ENCODE results near the gene CDX4.

The CDX4 gene, protein sequence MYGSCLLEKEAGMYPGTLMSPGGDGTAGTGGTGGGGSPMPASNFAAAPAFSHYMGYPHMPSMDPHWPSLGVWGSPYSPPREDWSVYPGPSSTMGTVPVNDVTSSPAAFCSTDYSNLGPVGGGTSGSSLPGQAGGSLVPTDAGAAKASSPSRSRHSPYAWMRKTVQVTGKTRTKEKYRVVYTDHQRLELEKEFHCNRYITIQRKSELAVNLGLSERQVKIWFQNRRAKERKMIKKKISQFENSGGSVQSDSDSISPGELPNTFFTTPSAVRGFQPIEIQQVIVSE

DNA sequence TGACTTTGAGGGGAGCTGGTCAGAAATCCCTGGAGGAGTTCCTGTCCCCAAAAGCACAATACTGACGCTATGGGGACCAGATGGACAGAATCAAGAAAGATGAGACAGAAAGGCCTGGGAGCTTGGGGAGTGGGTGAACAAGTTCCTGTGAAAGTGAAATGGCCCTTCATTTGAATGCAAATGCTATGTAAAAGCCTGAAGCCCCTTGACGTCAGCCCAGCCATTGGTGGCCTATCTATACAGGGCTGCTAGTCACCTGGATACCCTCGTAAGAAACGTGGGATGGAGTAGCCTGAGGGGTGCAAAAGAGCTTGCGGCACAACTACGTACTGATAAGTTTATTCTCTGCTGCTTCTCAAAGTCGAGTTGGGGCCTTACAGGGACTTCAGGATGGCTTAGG lies at the start of gene CDX4:
CDX4 (plus strand) TSS at position 223 of the 400 bp plus-strand sequence. CDS start 201 bp downstream, outside the sequence.
- no peak within 1 kb of the TSS for H3K4me3 ChIP-seq (ENCODE audit: low read depth, low read length)
- TF ChIP-seq, protein P1, sequence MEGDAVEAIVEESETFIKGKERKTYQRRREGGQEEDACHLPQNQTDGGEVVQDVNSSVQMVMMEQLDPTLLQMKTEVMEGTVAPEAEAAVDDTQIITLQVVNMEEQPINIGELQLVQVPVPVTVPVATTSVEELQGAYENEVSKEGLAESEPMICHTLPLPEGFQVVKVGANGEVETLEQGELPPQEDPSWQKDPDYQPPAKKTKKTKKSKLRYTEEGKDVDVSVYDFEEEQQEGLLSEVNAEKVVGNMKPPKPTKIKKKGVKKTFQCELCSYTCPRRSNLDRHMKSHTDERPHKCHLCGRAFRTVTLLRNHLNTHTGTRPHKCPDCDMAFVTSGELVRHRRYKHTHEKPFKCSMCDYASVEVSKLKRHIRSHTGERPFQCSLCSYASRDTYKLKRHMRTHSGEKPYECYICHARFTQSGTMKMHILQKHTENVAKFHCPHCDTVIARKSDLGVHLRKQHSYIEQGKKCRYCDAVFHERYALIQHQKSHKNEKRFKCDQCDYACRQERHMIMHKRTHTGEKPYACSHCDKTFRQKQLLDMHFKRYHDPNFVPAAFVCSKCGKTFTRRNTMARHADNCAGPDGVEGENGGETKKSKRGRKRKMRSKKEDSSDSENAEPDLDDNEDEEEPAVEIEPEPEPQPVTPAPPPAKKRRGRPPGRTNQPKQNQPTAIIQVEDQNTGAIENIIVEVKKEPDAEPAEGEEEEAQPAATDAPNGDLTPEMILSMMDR (IDR thresholded peaks at IDR 0.05; ENCODE audit: low read depth, low read length, missing control alignments): no peak
- DNase-seq (ENCODE audit: low read depth): no peak

GRCh38 chrX:73398185-73398914 lies 48.5 kb upstream of the CDX4 start:
- DNase-seq (ENCODE audit: low read depth): no peak
- TF ChIP-seq, protein P1 (IDR thresholded peaks at IDR 0.05; ENCODE audit: low read depth, low read length, missing control alignments): no peak
- H3K4me3 ChIP-seq (ENCODE audit: low read depth, low read length): no peak overlapping the region

- no peak overlapping the region for H3K4me3 ChIP-seq (ENCODE audit: low read depth, low read length)
- TF ChIP-seq, protein P1 (IDR thresholded peaks at IDR 0.05; ENCODE audit: low read depth, low read length, missing control alignments): no peak
- no peak for DNase-seq (ENCODE audit: low read depth)
These were observed 46.6 kb upstream of the CDX4 start for GRCh38 chrX:73400136-73400748.

- DNase-seq (ENCODE audit: low read depth): no peak
- TF ChIP-seq, protein P1 (IDR thresholded peaks at IDR 0.05; ENCODE audit: low read depth, low read length, missing control alignments): no peak
- H3K4me3 ChIP-seq (ENCODE audit: low read depth, low read length): no peak overlapping the region
These were observed 45.1 kb upstream of the CDX4 start for GRCh38 chrX:73401591-73402266.

GRCh38 chrX:73412930-73413329 lies 33.9 kb upstream of the CDX4 start:
- DNase-seq (ENCODE audit: low read depth): no peak
- H3K4me3 ChIP-seq (ENCODE audit: low read depth, low read length): no peak overlapping the region
- TF ChIP-seq, protein P1 (IDR thresholded peaks at IDR 0.05; ENCODE audit: low read depth, low read length, missing control alignments): no peak

GRCh38 chrX:73447311-73447794 lies 500 bp downstream of the CDX4 start:
- H3K4me3 ChIP-seq (ENCODE audit: low read depth, low read length): no peak overlapping the region
- TF ChIP-seq, protein P1 (IDR thresholded peaks at IDR 0.05; ENCODE audit: low read depth, low read length, missing control alignments): no peak
- DNase-seq (ENCODE audit: low read depth): no peak
